Measurements from ENCODE around the gene DHRS11.

Gene DHRS11

GRCh38 chr17:36591434-36592315 lies at the start of gene DHRS11:
Gene DHRS11, plus strand, starts transcription at chr17:36591879. Its CDS starts 131 bp downstream, at chr17:36592010.
- no peak for FAIRE-seq

- FAIRE-seq: no peak
Measured at GRCh38 chr17:36542755-36543154, 48.9 kb upstream of the DHRS11 start.

- no peak for FAIRE-seq
Measured at GRCh38 chr17:36544044-36544306, 47.7 kb upstream of the DHRS11 start.

GRCh38 chr17:36544307-36545076 lies 47.2 kb upstream of the DHRS11 start, which contains the start of gene GGNBP2:
Gene GGNBP2, plus strand, starts transcription at chr17:36544919. Its CDS starts 806 bp downstream, at chr17:36545725.
- no peak for FAIRE-seq

GRCh38 chr17:36545077-36545464 lies 46.6 kb upstream of the DHRS11 start:
- no peak for FAIRE-seq

GRCh38 chr17:36545465-36546417 lies 45.9 kb upstream of the DHRS11 start:
- no peak for FAIRE-seq

GRCh38 chr17:36546418-36547093 lies 45.1 kb upstream of the DHRS11 start:
- FAIRE-seq: no peak

GRCh38 chr17:36547776-36548175 lies 43.9 kb upstream of the DHRS11 start:
- FAIRE-seq: no peak

GRCh38 chr17:36550491-36551417 lies 40.9 kb upstream of the DHRS11 start:
- no peak for FAIRE-seq

- FAIRE-seq: no peak
Measured at GRCh38 chr17:36553459-36553858, 38.2 kb upstream of the DHRS11 start.

GRCh38 chr17:36566081-36566480 lies 25.6 kb upstream of the DHRS11 start:
- FAIRE-seq: no peak

GRCh38 chr17:36575028-36575427 lies 16.7 kb upstream of the DHRS11 start:
- no peak for FAIRE-seq

- no peak for FAIRE-seq
Measured at GRCh38 chr17:36576793-36577192, 14.9 kb upstream of the DHRS11 start.

- FAIRE-seq: no peak
Measured at GRCh38 chr17:36578671-36579070, 13.0 kb upstream of the DHRS11 start.

GRCh38 chr17:36583787-36584186 lies 7.9 kb upstream of the DHRS11 start:
- no peak for FAIRE-seq

GRCh38 chr17:36586138-36586537 lies 5.5 kb upstream of the DHRS11 start:
- no peak for FAIRE-seq

GRCh38 chr17:36590082-36590481 lies 1.6 kb upstream of the DHRS11 start:
- FAIRE-seq: no peak

- FAIRE-seq: no peak
Measured at GRCh38 chr17:36592316-36592715, 637 bp downstream of the DHRS11 start.

- no peak for FAIRE-seq
Measured at GRCh38 chr17:36592716-36593321, 1.1 kb downstream of the DHRS11 start.

- no peak for FAIRE-seq
Measured at GRCh38 chr17:36593656-36594316, 2.1 kb downstream of the DHRS11 start.
